DND-41 (cell line): ENCODE data around the gene HNRNPLL.

Source experiments
- EZH2 ChIP-seq: IDR thresholded peaks from 3 replicates; pipeline ENCODE4 v1.6.1; 2012; ENCODE audit warnings: borderline replicate concordance, low read depth, mild to moderate bottlenecking, moderate library complexity, low read length, inconsistent platforms; ENCODE audit not compliant: severe bottlenecking
- TF ChIP-seq, protein P1 (sequence below): IDR thresholded peaks from 2 replicates; pipeline ENCODE4 v1.5.1; 2012; ENCODE audit warnings: borderline replicate concordance, low read length, moderate library complexity, mild to moderate bottlenecking; ENCODE audit not compliant: poor library complexity, severe bottlenecking; ENCODE audit errors: extremely low read depth

DNA sequence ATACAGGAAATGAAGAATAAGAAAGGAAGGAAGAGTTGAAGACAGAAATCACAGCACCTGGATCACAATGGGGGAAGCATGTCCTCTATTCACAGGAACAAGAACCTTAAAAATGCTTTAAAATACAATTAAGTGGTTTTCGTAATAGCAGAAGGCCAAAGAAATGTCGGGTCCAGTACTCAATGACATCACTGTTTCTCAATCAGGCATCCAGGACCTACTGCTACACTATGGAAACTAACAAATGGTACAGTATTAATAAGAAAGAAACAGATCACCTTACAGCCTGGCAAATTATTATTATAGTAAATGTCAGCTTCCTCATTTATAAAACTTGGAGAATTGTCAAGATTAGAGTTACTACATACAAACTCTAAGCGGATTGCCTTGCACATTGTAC is 15.8 kb downstream of the HNRNPLL start:
- TF ChIP-seq, protein P1, sequence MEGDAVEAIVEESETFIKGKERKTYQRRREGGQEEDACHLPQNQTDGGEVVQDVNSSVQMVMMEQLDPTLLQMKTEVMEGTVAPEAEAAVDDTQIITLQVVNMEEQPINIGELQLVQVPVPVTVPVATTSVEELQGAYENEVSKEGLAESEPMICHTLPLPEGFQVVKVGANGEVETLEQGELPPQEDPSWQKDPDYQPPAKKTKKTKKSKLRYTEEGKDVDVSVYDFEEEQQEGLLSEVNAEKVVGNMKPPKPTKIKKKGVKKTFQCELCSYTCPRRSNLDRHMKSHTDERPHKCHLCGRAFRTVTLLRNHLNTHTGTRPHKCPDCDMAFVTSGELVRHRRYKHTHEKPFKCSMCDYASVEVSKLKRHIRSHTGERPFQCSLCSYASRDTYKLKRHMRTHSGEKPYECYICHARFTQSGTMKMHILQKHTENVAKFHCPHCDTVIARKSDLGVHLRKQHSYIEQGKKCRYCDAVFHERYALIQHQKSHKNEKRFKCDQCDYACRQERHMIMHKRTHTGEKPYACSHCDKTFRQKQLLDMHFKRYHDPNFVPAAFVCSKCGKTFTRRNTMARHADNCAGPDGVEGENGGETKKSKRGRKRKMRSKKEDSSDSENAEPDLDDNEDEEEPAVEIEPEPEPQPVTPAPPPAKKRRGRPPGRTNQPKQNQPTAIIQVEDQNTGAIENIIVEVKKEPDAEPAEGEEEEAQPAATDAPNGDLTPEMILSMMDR = no peak
- no peak for TF ChIP-seq EZH2
